NCI-H82 (cell line): ENCODE results near the gene MYO7A.

ENCODE experiments used
- DNase-seq: peaks from one replicate; lab custom pipeline; 2025; lab: John Stamatoyannopoulos, UW

MYO7A gene

DNA sequence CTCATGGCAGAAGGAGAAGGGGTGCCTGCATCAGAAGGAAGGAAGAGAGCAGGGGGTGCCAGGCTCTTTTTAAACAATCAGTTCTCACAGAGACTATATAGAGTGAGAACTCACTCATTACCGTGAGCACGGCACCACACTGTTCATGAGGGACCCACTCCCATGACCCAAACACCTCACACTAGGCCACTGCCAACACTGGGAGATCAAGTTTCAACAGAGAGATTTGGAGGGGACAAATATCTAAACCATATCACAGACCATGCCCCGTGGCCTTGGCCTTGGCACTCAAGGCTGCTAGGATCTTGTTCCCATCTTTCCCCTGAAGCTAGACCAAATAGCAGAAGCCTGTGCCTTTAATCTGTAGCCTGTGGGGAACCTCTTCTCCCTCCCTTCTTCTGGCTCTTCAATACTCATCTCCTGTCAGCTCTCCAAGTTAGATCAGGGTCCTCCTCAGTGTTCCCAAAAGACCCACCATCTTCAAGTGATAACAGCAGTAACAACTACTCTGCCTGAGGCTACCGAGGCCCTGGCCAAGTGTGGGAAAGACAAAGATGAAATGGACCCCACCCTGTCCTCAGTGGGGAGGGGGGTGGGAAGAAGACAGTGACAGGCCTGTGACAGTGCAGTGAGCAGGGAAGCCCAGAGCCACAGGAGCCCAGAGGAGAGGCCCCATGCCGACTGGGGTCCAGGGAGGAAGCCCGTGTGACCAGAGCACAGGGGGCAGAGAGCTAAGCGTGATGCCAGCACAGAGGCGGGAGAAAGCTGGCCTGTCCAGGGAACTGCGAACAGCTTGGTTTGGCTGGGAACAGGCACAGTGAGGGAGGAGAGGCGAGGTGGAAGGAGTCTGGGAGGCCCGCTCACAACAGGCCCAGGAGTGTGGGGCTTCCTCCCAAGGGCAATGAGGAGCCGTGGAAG lies 72.6 kb downstream of the MYO7A start:
- no peak for DNase-seq

DNA sequence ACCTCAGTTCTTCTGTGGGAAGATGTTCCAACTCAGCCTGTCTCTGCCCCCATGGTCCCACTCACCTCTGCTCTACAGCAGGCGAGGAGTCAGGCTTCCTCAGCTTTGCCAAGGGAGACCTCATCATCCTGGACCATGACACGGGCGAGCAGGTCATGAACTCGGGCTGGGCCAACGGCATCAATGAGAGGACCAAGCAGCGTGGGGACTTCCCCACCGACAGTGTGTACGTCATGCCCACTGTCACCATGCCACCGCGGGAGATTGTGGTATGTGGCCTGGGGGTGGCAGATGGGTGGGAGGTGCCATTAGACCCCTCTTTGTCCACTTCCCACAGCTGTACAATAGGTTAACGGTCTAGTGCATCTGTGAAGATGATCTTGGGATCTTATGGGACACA lies 73.3 kb downstream of the MYO7A start:
- DNase-seq: no peak

DNA sequence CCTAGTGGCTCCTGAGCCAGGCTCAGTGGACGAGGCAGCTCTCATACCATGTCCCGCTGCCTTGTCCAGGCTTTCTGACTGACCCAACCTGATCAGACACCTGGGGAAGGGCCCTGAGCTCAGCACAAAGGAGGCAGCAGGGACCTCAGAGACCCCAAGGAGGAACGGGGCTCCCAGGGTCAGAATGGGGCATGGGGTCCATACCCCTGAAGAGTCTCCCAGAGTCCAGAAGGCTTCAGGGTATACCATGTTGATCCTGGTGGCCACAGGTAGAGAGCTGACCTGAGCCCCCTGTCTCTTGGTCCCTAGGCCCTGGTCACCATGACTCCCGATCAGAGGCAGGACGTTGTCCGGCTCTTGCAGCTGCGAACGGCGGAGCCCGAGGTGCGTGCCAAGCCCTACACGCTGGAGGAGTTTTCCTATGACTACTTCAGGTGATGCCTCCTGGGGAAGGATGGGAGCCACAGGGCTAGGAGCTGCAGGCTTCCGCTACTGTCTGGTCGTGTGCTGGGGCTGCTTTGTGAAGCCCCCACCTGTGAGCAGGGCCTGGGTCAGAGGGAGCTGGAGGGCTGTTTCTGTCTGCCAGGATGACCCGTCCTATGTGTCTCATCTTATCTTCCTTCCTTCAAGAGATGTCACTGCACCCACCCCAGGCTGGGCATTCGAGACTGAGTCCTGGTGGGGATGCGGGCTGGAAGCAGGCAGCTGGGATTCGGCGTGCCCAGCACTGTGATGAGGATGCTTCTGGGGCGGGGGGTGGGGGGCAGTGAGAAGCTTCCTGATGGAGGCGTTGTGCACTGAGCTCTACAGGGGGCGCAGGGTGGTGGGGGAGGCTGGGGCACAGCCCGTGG lies 74.2 kb downstream of the MYO7A start:
- no peak for DNase-seq

DNA sequence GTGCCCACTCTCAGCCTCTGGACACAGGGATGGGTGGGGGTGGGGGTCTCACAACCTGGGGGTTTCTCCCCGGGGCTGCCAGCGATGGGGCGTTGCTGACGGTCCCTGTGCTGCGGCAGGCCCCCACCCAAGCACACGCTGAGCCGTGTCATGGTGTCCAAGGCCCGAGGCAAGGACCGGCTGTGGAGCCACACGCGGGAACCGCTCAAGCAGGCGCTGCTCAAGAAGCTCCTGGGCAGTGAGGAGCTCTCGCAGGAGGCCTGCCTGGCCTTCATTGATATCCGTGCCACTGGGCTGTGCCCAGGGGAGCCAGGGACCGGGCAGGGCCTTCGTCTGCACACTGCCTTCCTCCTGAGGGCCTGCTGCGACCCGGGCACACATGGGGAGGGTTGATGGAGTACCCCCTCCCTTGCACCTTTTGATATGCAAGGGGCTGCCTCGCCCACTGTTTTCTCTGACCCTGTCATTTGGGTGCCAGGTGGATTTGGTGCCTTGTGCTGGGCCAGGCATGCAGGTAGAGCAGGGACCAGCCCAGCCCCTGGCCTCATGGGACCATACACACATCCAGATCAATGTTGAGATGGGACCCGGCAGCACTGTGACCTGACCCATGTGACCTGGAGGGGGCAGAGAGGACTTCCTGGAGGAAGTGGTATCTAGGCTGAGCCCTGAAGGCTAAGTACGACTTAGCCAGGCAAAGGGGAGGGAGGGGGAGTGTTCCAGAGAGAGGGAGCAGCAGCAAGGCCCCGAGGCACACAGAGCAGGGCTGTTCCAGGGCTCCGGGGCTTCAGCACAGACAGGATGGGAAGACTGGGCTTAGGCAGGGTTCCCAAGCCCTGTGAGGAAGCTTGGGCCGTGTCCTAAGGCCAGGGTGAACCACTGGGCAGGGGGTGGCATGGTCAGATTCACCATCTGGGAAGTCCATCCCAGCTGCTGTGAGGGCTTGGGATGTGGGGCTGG lies 75.2 kb downstream of the MYO7A start:
- no peak for DNase-seq

DNA sequence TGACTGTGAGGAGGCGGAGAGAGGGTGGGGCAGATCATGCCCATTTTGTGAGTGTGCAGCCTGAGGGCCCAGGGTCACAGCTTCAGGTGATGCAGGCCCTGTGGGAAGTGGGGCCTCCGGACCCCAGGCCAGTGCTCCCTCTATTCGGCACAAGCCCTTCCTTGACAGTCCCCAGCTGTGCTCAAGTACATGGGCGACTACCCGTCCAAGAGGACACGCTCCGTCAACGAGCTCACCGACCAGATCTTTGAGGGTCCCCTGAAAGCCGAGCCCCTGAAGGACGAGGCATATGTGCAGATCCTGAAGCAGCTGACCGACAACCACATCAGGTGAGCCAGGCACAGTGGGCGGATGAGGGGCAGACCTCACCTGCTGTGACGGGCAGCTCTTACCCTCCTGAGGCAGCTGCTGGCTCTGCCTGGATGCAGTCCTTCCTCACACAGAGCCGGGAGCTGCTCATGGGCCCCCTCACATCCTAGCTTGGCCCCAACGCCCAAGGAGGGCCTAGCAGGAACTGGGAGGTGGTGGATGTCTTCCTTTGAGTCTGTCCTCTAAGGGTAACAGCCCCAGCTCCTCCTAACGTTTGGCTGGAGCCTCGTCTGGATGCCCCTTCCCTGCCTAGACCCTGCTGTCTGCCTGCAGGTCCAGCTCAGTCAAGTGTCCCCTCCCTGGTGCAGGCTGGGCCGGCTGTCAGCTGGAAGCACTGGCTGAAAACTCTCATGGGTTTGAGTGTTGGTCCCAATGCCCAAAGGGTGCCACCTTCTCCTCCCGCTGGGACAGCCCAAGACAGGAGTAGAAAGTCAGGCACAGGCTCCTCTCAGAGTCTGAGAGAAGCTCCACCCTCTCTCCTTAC lies 76.1 kb downstream of the MYO7A start:
- no peak for DNase-seq

DNA sequence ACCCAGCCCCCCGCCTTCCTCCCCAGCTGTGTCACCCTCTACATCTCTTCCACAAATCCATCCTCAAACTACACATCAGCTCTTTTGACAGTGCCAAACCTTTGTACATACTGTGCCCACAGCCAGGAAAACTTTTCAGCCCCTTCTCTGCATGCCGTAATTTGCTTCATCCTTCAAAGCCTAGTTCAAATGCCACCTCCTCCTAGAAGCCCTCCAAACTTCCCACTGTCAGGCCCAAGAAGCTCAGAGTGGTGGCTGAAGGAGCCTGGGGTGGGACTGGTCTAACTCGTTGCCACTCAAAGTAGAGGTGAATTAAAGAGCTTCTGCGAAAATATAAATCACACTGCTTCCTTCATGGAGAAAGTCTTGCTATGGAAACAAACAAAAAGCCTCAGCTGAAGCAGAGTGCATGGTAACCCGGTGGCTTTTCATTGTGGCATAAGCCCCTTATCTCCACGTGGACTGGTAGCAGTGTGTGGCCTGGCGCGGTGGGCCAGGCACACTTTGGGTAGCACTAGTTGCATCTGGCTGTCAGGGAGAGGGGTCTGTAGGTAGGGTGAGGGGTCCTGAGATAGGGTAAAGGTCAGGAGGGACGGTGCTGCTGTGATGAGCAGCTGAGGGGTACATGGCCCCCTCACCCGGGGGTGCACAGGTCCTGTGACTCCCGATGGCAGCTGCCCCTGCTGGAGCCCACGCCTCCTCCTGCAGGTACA lies 76.9 kb downstream of the MYO7A start:
- DNase-seq: no peak

DNA sequence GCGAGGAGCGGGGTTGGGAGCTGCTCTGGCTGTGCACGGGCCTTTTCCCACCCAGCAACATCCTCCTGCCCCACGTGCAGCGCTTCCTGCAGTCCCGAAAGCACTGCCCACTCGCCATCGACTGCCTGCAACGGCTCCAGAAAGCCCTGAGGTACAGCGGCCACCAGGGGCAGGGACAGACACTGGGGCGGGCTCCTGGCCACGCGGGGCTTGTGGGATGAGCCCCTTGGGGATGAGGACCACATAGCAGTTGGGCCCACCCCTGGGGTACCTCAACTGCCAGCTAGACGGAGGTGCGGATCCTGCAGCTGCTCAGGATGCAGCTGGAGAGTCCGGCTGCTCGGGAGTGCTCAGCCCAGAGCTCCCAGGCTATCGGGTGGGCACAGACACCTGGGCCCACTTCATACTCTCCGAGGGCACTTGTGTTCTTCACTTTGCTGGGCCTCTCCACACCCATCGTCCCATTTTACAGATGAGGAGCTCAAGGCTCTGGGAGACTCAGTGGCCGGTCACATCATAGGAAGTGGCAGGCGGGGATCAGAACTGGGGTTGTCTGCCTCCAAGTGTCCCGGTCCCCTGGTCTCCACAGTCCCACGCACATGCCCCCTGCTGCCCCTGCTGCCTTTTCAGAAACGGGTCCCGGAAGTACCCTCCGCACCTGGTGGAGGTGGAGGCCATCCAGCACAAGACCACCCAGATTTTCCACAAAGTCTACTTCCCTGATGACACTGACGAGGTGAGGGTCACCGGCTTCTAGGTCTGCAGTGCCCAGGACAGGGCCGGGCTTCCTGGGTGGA lies 77.6 kb downstream of the MYO7A start:
- DNase-seq: no peak

DNA sequence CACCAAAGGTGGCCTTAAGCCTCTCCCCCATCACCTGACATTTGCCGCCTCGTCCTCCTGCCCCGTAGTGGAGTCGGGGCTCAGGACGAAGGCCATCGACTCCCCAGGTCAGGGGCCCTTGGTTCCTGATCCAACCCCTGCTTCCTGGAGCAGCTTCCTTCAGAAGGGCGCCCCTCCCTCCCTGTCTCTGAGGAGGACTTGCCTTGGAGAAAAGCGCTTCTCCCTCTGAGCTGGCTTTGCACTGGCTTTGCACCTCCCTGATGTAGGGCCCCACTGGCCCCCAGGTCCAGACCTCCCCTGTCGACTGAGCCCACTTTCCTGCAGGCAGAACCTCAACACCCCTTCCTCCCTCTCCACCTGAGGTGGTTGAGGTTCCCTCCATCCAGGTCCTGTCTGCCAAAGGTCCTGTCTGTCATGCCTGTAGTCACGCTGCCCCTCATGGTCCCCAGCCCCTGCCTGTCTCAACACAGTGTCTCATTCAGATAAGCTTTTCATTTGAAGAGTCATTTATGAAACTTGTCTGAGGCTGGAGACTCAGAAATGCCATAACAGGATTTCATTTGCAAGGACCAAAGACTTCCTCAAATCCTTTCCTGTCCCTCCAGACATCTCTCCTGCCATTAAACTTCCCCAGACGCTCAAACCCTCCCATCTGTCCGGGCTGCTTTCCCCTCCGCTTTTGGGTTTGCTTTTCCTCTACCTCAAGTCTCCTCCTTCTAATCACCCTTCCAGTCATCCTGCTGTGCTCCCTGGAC lies 78.4 kb downstream of the MYO7A start:
- DNase-seq: peak; percentile 4

DNA sequence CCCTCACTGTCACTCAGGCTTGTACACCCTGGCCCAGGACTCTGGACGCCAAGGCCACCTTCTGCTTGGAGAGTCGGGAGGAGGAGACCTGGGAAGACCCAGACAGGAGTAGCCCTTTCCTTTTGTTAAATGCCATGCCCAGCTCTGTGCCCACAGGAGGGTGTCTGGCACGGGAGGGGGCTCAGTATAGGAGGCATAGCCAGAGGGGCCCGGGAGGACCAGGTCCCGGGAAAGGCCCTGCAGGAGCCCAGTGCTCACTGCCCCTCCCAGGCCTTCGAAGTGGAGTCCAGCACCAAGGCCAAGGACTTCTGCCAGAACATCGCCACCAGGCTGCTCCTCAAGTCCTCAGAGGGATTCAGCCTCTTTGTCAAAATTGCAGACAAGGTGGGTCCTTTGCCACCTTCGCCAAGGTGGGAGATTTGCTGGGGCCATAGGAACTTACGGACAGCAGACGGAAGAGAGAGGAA lies 79.0 kb downstream of the MYO7A start:
- DNase-seq: no peak

DNA sequence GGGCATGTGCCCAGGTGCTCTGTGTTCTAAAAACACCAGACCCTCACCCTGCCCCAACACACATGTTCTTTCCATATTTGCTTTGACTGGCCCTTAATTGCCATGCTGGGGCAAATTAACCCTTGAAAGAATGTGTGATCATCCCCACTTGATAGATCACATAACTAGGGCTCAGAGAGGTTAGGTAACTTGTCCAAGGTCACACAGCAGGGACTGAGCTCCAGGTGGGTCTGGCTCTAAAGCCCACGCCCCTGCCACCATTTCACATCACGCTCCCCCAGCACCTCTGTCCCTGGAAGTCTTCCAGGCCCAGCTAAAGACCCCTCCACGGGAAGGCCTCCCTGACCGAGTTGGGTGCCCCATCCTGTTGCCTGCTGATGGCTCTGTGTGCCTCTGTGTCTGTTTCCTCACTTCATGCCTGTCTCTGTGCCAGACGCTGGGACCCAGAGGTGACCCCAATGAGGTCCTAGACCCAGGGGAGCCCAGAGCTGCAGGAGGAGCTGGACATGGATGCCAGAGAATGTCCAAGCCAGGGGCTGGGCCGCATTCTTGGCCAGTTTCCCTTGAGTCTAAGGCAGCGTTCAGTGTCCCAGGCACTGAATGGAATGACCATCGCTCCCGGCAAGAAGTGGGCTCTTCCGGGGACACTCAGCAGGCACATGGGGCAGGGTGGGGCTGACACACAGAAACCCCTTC lies 79.7 kb downstream of the MYO7A start:
- no peak for DNase-seq

DNA sequence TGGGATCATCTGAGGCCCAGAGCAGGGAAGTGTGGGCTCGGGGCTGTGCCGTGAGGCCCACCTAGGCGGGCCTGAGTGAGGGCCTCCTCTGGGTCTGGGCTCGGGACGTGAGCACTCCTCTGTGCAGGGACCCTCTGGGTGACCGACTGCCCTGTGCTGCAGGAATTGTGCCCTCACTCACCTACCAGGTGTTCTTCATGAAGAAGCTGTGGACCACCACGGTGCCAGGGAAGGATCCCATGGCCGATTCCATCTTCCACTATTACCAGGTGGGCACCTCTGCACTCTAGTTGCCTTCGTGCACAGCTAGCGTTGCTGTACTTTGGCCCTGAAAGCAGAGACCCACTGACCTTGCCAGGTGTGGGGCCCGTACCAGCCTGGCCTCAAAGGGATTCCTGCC lies 80.5 kb downstream of the MYO7A start:
- no peak for DNase-seq

DNA sequence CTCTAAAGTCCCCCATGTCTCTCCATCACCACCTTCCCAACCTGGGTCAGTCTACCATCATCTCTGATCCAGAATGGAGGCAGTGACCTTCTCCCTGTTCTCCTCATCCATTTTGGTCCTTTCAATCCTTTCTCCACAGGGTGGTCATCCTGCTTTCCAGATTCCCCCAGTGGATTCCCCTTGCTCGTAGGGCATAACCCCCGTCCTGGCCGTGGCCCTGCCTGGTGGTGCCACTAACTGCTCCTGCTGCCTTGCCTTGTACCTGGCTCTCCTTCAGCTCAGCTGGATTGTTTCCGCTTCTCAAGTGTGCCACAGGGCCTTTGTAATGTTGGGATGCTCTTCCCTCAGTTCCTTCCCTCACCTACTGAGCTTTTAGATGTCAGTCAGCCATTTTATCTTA lies 81.6 kb downstream of the MYO7A start:
- DNase-seq: no peak

DNA sequence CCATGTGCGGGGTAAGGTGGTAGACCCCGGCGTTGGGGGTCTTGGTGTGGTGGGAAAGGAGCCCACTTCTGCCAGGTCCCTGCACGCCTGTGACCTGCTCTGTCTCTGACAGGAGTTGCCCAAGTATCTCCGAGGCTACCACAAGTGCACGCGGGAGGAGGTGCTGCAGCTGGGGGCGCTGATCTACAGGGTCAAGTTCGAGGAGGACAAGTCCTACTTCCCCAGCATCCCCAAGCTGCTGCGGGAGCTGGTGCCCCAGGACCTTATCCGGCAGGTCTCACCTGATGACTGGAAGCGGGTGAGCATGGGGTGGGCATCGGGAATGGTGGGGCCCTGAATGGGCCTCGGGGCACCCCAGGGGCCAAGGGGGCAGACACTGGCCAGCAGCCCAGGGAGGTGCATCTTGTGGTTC lies 83.0 kb downstream of the MYO7A start:
- DNase-seq: no peak

DNA sequence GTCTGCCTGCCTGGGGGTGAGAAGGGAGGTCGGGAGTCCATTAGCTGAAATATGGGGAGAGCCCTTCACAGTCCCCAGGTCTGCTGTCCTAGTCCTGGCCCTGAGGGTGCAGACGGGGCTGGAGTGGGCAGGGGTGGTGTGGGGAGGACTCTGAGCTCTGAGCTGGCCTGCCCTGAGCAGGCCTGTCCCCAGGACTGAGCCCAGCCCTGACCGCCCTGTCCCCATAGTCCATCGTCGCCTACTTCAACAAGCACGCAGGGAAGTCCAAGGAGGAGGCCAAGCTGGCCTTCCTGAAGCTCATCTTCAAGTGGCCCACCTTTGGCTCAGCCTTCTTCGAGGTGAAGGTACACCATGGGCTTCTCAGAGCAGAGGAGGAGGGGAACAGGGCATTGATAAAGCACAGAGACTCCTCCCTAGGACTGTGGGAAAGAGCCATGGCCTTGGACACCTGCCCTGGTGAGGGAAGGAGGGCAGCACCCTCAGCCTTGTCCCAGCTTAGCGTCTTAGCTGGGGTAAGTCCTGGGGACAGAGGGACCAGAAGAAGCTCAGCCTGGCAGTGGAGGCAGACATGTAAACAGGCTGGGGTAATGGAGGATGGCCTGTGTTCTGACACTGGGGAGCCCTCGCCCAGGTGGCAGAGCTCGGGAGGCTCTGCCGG lies 83.7 kb downstream of the MYO7A start:
- DNase-seq: no peak

DNA sequence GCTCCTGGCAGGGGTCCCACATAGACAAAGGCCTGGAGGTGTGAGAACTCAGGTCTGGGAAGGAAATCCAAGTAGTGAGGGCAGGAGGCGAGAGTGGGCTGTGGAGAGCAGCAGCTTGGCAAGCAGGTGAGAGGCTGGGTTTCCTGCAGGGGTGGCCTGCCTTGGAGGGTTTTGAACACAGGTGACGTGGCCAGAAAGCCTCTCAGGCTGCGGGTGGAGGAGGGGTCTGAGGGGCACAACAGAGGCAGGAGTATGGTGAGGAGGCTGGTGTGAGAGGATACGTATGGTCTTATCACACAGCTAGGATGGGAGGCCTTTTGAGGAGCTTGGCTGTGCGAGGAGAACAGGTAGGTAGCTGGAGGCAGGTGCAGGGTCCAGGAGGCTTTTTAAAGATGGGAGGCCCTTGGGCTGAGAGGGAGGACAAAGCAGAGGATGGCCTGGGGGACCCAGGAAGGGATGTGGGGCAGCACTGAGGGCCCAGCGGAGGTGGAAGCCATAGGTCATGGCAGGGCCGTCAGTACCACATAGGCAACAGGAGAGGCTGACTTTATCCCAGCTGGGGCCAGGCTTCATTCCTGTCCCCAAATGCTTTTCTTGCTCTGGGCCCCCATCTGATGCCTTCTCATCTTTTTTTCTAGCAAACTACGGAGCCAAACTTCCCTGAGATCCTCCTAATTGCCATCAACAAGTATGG lies 84.4 kb downstream of the MYO7A start:
- DNase-seq: no peak

DNA sequence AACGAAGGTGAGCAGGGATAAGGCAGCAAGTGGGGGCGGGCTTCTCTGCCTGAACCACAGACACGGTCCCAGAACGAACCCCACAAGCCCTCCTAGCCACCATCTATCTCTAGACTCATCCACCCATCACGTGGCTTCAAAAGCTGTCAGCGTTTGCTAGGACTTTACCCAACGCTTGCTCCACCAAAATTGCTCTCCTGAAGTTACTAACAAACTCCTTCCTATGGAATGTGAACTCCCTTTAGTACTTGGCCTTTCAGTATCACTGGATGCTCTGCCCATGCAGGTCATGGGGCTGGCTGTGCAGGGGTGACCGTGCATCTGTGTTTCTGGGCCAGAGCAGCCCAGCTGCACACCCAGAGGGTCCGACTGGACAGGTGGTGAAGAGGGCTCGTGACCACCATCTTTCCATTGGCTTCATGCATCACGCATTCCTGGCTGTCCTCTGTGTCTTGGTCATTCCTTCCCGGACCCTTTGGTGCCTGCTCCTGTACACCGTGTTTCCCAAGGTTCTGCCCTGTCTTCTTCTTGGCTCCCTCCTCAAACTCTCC lies 85.1 kb downstream of the MYO7A start:
- no peak for DNase-seq
